K562 (cell line): Measurements from ENCODE around the gene FAM72B. TPM values are rescaled to one million over a fixed set of nuclear protein-coding genes. Genes with fewer than 3 reads are reported as not detected.
"Not testable (repeated sequence)": the region's sequence is repeated elsewhere in the genome, so short reads cannot be mapped to it uniquely, and the experiment has no call there.

ENCODE experiments used
- ATAC-seq: fragments of 200-7000 bp; cut with Tn5 transposase; 3 replicates; pipeline ENCODE4 v1.9.1; 2020; ENCODE audit warnings: moderate library complexity
- BruUV-seq: library from RNA; stranded (reverse); fragments of 400-500 nt; replicated peaks from 2 replicates; lab custom pipeline; 2021; lab: Mats Ljungman, UMichigan
- CTCF ChIA-PET: fragments of 300-600 bp; formaldehyde crosslinking; extraction: SDS; loops from one replicate; lab custom pipeline; 2021; ENCODE audit warnings: low intra/inter-chr PET ratio; lab: Yijun Ruan, JAX
- POLR2A ChIA-PET: fragments of 300-600, 350-650 bp; sonication (Branson Sonifier 250); formaldehyde crosslinking; extraction: SDS; loops from one replicate; lab custom pipeline; 2021; ENCODE audit warnings: antibody characterized with exemption, inconsistent platforms; lab: Yijun Ruan, JAX
- DNase-seq, 4 experiments: peaks; one replicate each; pipeline versions ENCODE4 v3.0.0 to v3.0.0-alpha.2; 2011 to 2018; ENCODE audit warnings: low spot score in 3 of 4, mixed read lengths in 3 of 4; ENCODE audit errors: extremely low read depth in 1 of 4
- FAIRE-seq: peaks from 2 replicates; lab custom pipeline; 2011; peaks lifted over from hg19 to GRCh38; lab: Jason Lieb, UNC
- H2AFZ ChIP-seq: 2 replicates; pipeline ENCODE4 v1.6.0; 2011; ENCODE audit warnings: low read depth, low read length, control low read depth, inconsistent platforms
- H3K27ac ChIP-seq: fragments of 200-600 bp; 3 replicates; pipeline ENCODE4 v1.8.0; 2011; ENCODE audit warnings: low read depth, mild to moderate bottlenecking, control low read depth, inconsistent platforms, low read length, moderate library complexity, mixed read lengths; ENCODE audit errors: extremely low read depth
- H3K27me3 ChIP-seq, 2 experiments: fragments of 300-600 bp in 1 of 2; 2 replicates in 1 of 2; 3 replicates in 1 of 2; pipeline versions ENCODE4 v1.6.0 to v1.8.0; 2011; ENCODE audit warnings: inconsistent platforms in 2 of 2, low read length in 2 of 2, mild to moderate bottlenecking in 1 of 2, mixed read lengths in 1 of 2, moderate library complexity in 1 of 2; ENCODE audit not compliant: control insufficient read depth in 2 of 2, insufficient read depth in 2 of 2
- H3K36me3 ChIP-seq: fragments of 300-600 bp; 3 replicates; pipeline ENCODE4 v1.8.0; 2011; ENCODE audit warnings: mild to moderate bottlenecking, low read length, inconsistent platforms; ENCODE audit not compliant: control insufficient read depth, insufficient read depth
- H3K4me1 ChIP-seq, 2 experiments: fragments of 200-600 bp in 1 of 2; replicated peaks in 1 of 2; 2 replicates in 1 of 2; 3 replicates in 1 of 2; pipeline versions ENCODE4 v1.5.1 to v1.8.0; 2011; ENCODE audit warnings: inconsistent platforms in 2 of 2, low read length in 2 of 2, mild to moderate bottlenecking in 1 of 2, mixed read lengths in 1 of 2, moderate library complexity in 1 of 2; ENCODE audit not compliant: control insufficient read depth in 2 of 2, insufficient read depth in 2 of 2
- H3K4me2 ChIP-seq: 2 replicates; pipeline ENCODE4 v1.6.1; 2011; ENCODE audit warnings: low read length, control low read depth, inconsistent platforms, mixed read lengths; ENCODE audit not compliant: insufficient read depth
- H3K4me3 ChIP-seq: fragments of 200-600 bp; sonication (generic), shearing (Covaris generic); 2 replicates; pipeline ENCODE4 v1.5.1; 2016; ENCODE audit warnings: control low read depth, inconsistent platforms
- H3K79me2 ChIP-seq: fragments of 200-600 bp; 3 replicates; pipeline ENCODE4 v1.8.0; 2011; ENCODE audit warnings: low read length, inconsistent platforms; ENCODE audit not compliant: control insufficient read depth, insufficient read depth
- H3K9ac ChIP-seq, 2 experiments: 2 replicates each; pipeline versions ENCODE4 v1.6.0 to v1.6.1; 2011; ENCODE audit warnings: low read depth in 2 of 2, low read length in 2 of 2, control low read depth in 1 of 2, inconsistent platforms in 1 of 2, mild to moderate bottlenecking in 1 of 2, mixed read lengths in 1 of 2; ENCODE audit not compliant: insufficient read depth in 1 of 2
- H3K9me1 ChIP-seq: one replicate; pipeline ENCODE4 v1.6.0; 2011; ENCODE audit warnings: inconsistent platforms, mild to moderate bottlenecking, low read length, moderate library complexity; ENCODE audit not compliant: control insufficient read depth, insufficient read depth
- H3K9me3 ChIP-seq: replicated peaks from 2 replicates; pipeline ENCODE4 v1.5.1; 2011; ENCODE audit warnings: low read depth, low read length, inconsistent platforms; ENCODE audit not compliant: control insufficient read depth, insufficient read depth
- H4K20me1 ChIP-seq: replicated peaks from 2 replicates; pipeline ENCODE4 v1.6.1; 2011; ENCODE audit warnings: low read length, inconsistent platforms, mixed read lengths; ENCODE audit not compliant: control insufficient read depth, insufficient read depth
- CEBPB ChIP-seq: fragments of 450-650 bp; IDR thresholded peaks from 2 replicates; pipeline ENCODE4 v1.6.1; 2016; ENCODE audit warnings: missing genetic modification characterization, missing compliant biosample characterization
- FOSL1 ChIP-seq: fragments of 200-800 bp; sonication (Bioruptor generic); conservative IDR thresholded peaks from 2 replicates; pipeline ENCODE4 v1.6.1; 2016; ENCODE audit warnings: missing genetic modification characterization, missing compliant biosample characterization
- WGBS: fragments of 100-300 bp; shearing (Covaris generic); methylation state at CpG from one replicate; pipeline ENCODE4 v1.1.6; 2016; ENCODE audit warnings: low coverage, mixed read lengths; ENCODE audit not compliant: insufficient coverage; ENCODE audit errors: missing lambda C conversion rate; 5-methylcytosine and 5-hydroxymethylcytosine counted together
- in situ Hi-C: fragments of 300-500 bp; cut with MboI; formaldehyde crosslinking; loops from 4 replicates; pipeline ENCODE4 v1.15.0; 2018; ENCODE audit warnings: inconsistent platforms, mixed read lengths
- intact Hi-C: fragments of 100-400 bp; cut with micrococcal nuclease; formaldehyde crosslinking; loops from 2 replicates; pipeline ENCODE4 v1.14.2; 2022
- polyA plus RNA-seq, 8 experiments: library from polyadenylated mRNA; depleted of rRNA in 4 of 8; stranded (reverse) in 5 of 8; unstranded in 3 of 8; fragments of >200 nt; fragmentation: Nextera tagmentation in 2 of 8; fragmentation: Illumina TruSeq in 1 of 8; extraction: Ambion mirVana in 2 of 8; extraction: Trizol in 1 of 8; gene quantifications; 2 replicates each; pipeline versions ENCODE4 v1.2.1 to v1.2.3, GENCODE V29; 2011 to 2014; ENCODE audit warnings: inconsistent platforms in 1 of 8, missing spikeins in 1 of 8
- total RNA-seq, 7 experiments: library from RNA; depleted of rRNA in 6 of 7; stranded (reverse); fragments of >200 nt in 6 of 7; fragmentation: Illumina TruSeq in 2 of 7; extraction: Trizol in 2 of 7; gene quantifications; 2 replicates each; pipeline versions ENCODE4 v1.2.1 to v1.2.3, GENCODE V29; 2011 to 2021; ENCODE audit warnings: low replicate concordance in 1 of 7

Gene FAM72B
- total and polyA plus RNA-seq, 9 of the 15 experiments (the other 6 are each of a cell fraction or from before 2014, with no cell fraction given), result 11.8 to 61.7 (median 31.5) TPM

DNA sequence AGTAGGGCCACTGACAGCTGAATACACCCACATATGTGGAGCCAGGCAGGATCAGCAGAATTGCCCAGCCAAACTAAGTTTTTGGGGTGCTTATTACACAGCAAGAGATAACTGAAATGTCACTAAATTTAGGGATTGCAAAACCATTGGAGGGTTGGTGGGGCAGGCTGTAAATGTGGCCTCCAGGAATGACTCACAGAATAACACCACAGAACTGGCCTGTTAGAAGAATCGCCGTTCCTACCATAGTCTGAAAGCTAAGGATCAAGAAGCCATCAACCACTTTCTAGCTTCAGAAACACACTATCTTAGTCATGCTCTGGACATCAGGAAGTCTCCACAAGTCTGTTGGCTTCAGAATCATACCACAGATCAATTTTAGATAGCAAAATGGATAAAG lies 24.0 kb downstream of the FAM72B start:
- H3K9ac ChIP-seq, in situ Hi-C loops, H3K4me1 ChIP-seq, CTCF ChIA-PET, H3K4me3 ChIP-seq, H2AFZ ChIP-seq, H3K9me1 ChIP-seq, H3K27me3 ChIP-seq, POLR2A ChIA-PET, intact Hi-C loops, H3K4me2 ChIP-seq, H3K27ac ChIP-seq, H3K36me3 ChIP-seq, H3K9me3 ChIP-seq, FAIRE-seq, H3K79me2 ChIP-seq, H4K20me1 ChIP-seq, BruUV-seq: not testable (repeated sequence)
- peak in 1 of 4 experiments; percentile 0 for DNase-seq
- TF ChIP-seq CEBPB (peak; percentile 28; the same call in 1 of the 2 replicates), FOSL1 (0 out of 2 replicates have a peak, but pooled peaks have one; percentile 21)
- 29% methylated on average over 2 of the region's 2 CpGs for WGBS
- peak; percentile 26 for ATAC-seq

DNA sequence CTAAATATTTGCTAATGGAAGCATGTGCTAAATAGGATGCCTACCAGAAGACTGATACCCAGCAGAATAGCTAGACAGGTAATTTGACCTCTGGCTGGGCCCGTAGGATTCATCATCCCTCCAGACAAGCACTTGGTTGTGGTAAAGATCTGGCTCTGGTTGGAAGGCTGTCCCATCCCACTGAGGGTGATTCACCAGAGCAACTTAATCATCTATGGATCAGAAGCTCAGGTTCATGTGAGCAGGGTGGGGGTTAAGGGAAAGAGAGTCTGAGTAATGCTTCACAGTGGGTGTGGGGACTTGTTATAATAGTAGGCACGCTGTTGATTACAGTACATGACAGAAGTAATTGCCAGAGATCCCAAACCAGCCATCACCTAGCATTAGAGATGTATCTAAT lies 26.5 kb downstream of the FAM72B start:
- ATAC-seq, H3K79me2 ChIP-seq, intact Hi-C loops, FAIRE-seq, DNase-seq, H3K9me1 ChIP-seq, H3K4me2 ChIP-seq, H3K9ac ChIP-seq, H3K27me3 ChIP-seq, H2AFZ ChIP-seq, H3K9me3 ChIP-seq, H3K27ac ChIP-seq, BruUV-seq, H3K4me3 ChIP-seq, POLR2A ChIA-PET, CTCF ChIA-PET, in situ Hi-C loops, H3K4me1 ChIP-seq, H4K20me1 ChIP-seq, H3K36me3 ChIP-seq: not testable (repeated sequence)
- WGBS, result 46% methylated on average over 1 of the region's 2 CpGs

GRCh38 chr1:121156958-121157603 lies 27.1 kb downstream of the FAM72B start:
- no CpG with 5 or more reads among the region's 4 CpGs for WGBS
- peak; percentile 61 for ATAC-seq
- H3K4me1 ChIP-seq, H3K27me3 ChIP-seq, H3K9me1 ChIP-seq, DNase-seq, H3K27ac ChIP-seq, H3K9me3 ChIP-seq, H3K9ac ChIP-seq, intact Hi-C loops, CTCF ChIA-PET, H4K20me1 ChIP-seq, H3K4me3 ChIP-seq, POLR2A ChIA-PET, H3K79me2 ChIP-seq, FAIRE-seq, H2AFZ ChIP-seq, H3K4me2 ChIP-seq, H3K36me3 ChIP-seq, in situ Hi-C loops, BruUV-seq: not testable (repeated sequence)
